OCI-LY7 (cell line): ENCODE measurements around the gene CCDC174. TPM values are rescaled to one million over a fixed set of nuclear protein-coding genes. Genes with fewer than 3 reads are reported as not detected.

ENCODE experiments used
- BruUV-seq: library from RNA; stranded (reverse); fragments of 400-500 nt; replicated peaks from 2 replicates; lab custom pipeline; 2021; lab: Mats Ljungman, UMichigan
- CTCF ChIA-PET: fragments of 300-600 bp; sonication (Branson Sonifier 250); formaldehyde crosslinking; loops from one replicate; lab custom pipeline; 2022; ENCODE audit warnings: antibody characterized with exemption; ENCODE audit not compliant: unreplicated experiment; lab: Charles Lee
- POLR2A ChIA-PET: fragments of 300-600 bp; sonication (Branson Sonifier 250); formaldehyde crosslinking; loops from one replicate; lab custom pipeline; 2022; ENCODE audit warnings: antibody characterized with exemption; lab: Charles Lee
- DNase-seq: peaks from one replicate; pipeline ENCODE4 v3.0.0-alpha.2; 2015; ENCODE audit warnings: low spot score
- H2AFZ ChIP-seq: fragments of 200-600 bp; sonication (generic), shearing (Covaris generic); 2 replicates; pipeline ENCODE4 v1.6.1; 2014; ENCODE audit warnings: mild to moderate bottlenecking, antibody characterized with exemption, low read length, moderate library complexity
- H3K27ac ChIP-seq: fragments of 200-600 bp; sonication (generic); 2 replicates; pipeline ENCODE4 v1.5.1; 2014; ENCODE audit warnings: mixed run types, low read depth, mild to moderate bottlenecking, moderate library complexity, low read length, inconsistent platforms; ENCODE audit not compliant: poor library complexity, severe bottlenecking
- H3K36me3 ChIP-seq: fragments of 200-600 bp; sonication (generic); 2 replicates; pipeline ENCODE4 v1.6.1; 2014; ENCODE audit warnings: mild to moderate bottlenecking, antibody characterized with exemption, low read length, moderate library complexity, mixed read lengths; ENCODE audit not compliant: insufficient read depth
- H3K4me1 ChIP-seq: fragments of 200-600 bp; sonication (generic); 2 replicates; pipeline ENCODE4 v1.5.1; 2014; ENCODE audit warnings: mild to moderate bottlenecking, low read length; ENCODE audit not compliant: insufficient read depth, poor library complexity, severe bottlenecking
- H3K4me2 ChIP-seq: fragments of 200-600 bp; sonication (generic); 2 replicates; pipeline ENCODE4 v1.6.1; 2014; ENCODE audit warnings: mild to moderate bottlenecking, low read length
- H3K4me3 ChIP-seq: fragments of 200-600 bp; sonication (generic); 2 replicates; pipeline ENCODE4 v1.5.1; 2014; ENCODE audit warnings: mild to moderate bottlenecking, low read depth, low read length; ENCODE audit not compliant: poor library complexity, severe bottlenecking
- H3K79me2 ChIP-seq: fragments of 200-600 bp; sonication (generic); 2 replicates; pipeline ENCODE4 v1.6.1; 2016; ENCODE audit warnings: low read depth, mild to moderate bottlenecking, low read length, moderate library complexity, mixed read lengths; ENCODE audit not compliant: insufficient read depth
- H3K9me2 ChIP-seq: fragments of 200-600 bp; sonication (generic); 2 replicates; pipeline ENCODE4 v1.6.1; 2016; ENCODE audit warnings: mild to moderate bottlenecking, low read length, mixed read lengths; ENCODE audit not compliant: insufficient read depth
- H3K9me3 ChIP-seq: fragments of 200-600 bp; sonication (generic); 2 replicates; pipeline ENCODE4 v1.6.1; 2014; ENCODE audit warnings: mild to moderate bottlenecking, mixed run types, low read length, mixed read lengths
- H4K20me1 ChIP-seq: fragments of 200-600 bp; sonication (generic); 2 replicates; pipeline ENCODE4 v1.6.1; 2014; ENCODE audit warnings: mild to moderate bottlenecking, antibody characterized with exemption, low read length, moderate library complexity, mixed read lengths; ENCODE audit not compliant: insufficient read depth
- CTCF ChIP-seq: fragments of 200-600 bp; sonication (generic); conservative IDR thresholded peaks from 2 replicates; pipeline ENCODE4 v1.5.1; 2014; ENCODE audit warnings: mild to moderate bottlenecking, antibody characterized with exemption, low read length, moderate library complexity, mixed read lengths
- EZH2phosphoT487 ChIP-seq: fragments of 200-600 bp; sonication (generic); IDR thresholded peaks from 2 replicates; pipeline ENCODE4 v1.6.1; 2018; ENCODE audit warnings: low read depth, borderline replicate concordance, mild to moderate bottlenecking, mixed run types, antibody characterized with exemption, low read length, moderate library complexity, mixed read lengths
- intact Hi-C: fragments of 100-400 bp; cut with micrococcal nuclease; formaldehyde crosslinking; loops from one replicate; pipeline ENCODE4 v1.10.0; 2022; ENCODE audit not compliant: unreplicated experiment
- total RNA-seq, 2 experiments: library from RNA; depleted of rRNA in 1 of 2; stranded (reverse); fragments of >200 nt in 1 of 2; shearing (Covaris generic) in 1 of 2; gene quantifications; 2 replicates each; pipeline ENCODE4 v1.2.3, GENCODE V29; 2014 to 2022

The CCDC174 gene
- total RNA-seq, 2 experiments from 2014 or later, result 11.2 to 22.7 TPM

- intact Hi-C loops, result loop anchor here (5.0 to 10.0 kb wide), 5 partner anchors 73 to 1685 kb away; partner anchors contain the start of gene SLC6A6
- ChIA-PET POLR2A (interaction anchor here (0.9 to 2.8 kb wide), 7 partner anchors 10 to 92 kb away, joined by 3 to 9 read pairs (median 5); partner anchors contain the start of gene CCDC174), CTCF (interaction anchor here (0.5 kb wide), 1 partner anchor 354 kb away, joined by 5 read pairs; no protein-coding TSS in a partner anchor)
- peak; percentile 27 for DNase-seq
- H3K27ac ChIP-seq, result peak overlapping the region; percentile 91
- no peaks in the 10 kb centered on the region for H4K20me1 ChIP-seq
- H2AFZ ChIP-seq, result peak overlapping the region; percentile 28; the same call in 1 of the 2 replicates
- peak overlapping the region; percentile 55 for H3K4me3 ChIP-seq
- H3K4me2 ChIP-seq, result peak overlapping the region; percentile 85
- peaks cover 19% of the 10 kb centered on the region; the same call in 1 of the 2 replicates for H3K36me3 ChIP-seq
- H3K4me1 ChIP-seq, result peaks cover 77% of the 10 kb centered on the region
- H3K9me2 ChIP-seq, result no peaks in the 10 kb centered on the region
- H3K9me3 ChIP-seq, result peaks cover 18% of the 10 kb centered on the region
- TF ChIP-seq CTCF (no peak), EZH2phosphoT487 (no peak)
- TSS peak; percentile 82 for BruUV-seq
- no peaks in the 10 kb centered on the region for H3K79me2 ChIP-seq
These were observed 37.9 kb downstream of the CCDC174 start for GRCh38 chr3:14689247-14689980.

DNA sequence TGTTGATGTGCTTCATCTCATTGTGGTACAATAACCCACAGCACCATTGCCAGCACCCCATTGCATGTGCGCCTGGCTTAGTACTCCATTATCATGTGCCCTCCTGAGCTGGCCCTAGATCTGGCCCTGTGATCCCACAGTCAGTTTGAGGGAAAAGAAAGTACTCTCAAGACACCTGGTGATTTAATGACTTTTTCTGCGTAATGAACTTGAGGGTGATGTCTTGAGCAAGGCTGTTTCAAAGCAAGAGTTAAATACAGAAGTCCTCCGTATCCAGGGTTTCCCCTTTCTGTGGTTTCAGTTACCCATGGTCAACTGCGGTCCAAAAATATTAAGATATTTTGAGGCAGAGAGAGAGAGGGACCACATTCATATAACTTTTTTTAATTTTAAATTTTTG, 39.7 kb downstream of the CCDC174 start:
- Histone ChIP-seq H3K9me2 (no peaks in the 10 kb centered on the region), H4K20me1 (no peaks in the 10 kb centered on the region), H3K4me2 (peak overlapping the region; percentile 85), H3K4me1 (peaks cover 60% of the 10 kb centered on the region), H3K79me2 (no peaks in the 10 kb centered on the region), H3K9me3 (peaks cover 18% of the 10 kb centered on the region), H3K36me3 (peaks cover 19% of the 10 kb centered on the region; the same call in 1 of the 2 replicates), H3K4me3 (peak overlapping the region; percentile 33), H3K27ac (peak overlapping the region; percentile 91), H2AFZ (peak overlapping the region; percentile 51; the same call in 1 of the 2 replicates)
- ChIA-PET CTCF (no interaction called here), POLR2A (interaction anchor here (0.6 to 2.4 kb wide), 6 partner anchors 11 to 90 kb away, joined by 3 to 8 read pairs (median 4); no protein-coding TSS in a partner anchor)
- intact Hi-C loops, result no loop called here
- DNase-seq, result peak; percentile 31
- TF ChIP-seq EZH2phosphoT487 (no peak), CTCF (no peak)
- no TSS peak for BruUV-seq
